Retina (tissue), 1 donor: ENCODE results near the gene YEATS2.

Source experiments
- DNase-seq: peaks from one replicate; pipeline ENCODE4 v3.0.0-alpha.2; 2016

The YEATS2 gene

DNA sequence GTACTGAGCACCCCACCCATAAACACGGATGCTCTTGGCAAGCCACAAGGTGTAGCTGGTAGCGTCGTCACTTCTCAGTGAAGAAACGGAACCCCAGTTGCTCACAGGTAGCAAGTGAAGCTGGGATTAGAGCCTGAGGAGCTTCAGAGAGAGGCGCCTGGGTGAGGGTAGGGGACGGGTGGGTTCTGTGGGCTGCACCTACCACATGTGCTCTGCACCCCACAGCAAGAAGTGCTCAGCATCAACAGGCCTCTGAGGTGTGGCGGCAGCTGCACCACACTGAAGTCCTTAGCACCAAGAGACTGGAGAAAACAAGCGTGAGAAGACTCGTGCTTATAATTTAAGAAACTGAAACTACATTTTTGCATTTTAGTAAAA, 118.0 kb downstream of the YEATS2 start:
- DNase-seq, result no peak

DNA sequence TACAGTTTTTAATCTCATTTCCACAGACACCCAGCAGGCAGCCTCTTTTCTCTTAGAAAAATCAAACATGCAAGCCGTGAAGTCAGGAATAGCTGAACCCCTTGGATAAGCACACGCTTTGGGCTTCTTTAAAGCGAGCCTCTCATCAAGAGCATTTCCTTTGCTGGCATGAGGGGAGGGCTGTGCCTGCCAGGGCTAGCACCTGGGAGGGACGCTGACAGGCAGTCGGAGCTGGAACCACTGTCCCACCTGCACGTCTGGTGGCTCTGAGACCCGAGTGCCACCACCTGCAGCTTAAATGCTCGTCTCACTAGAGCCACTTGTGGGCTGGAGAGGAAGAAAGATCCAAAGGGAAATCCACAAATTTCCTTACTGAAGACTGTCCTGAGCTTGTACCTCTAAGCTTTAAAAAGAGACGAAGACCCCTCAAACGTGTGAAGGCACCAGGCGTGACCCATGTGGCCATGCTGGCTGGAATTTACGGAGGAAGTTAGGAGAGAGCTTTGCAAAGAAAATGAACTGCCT, 118.4 kb downstream of the YEATS2 start:
- DNase-seq, result no peak

GRCh38 chr3:183816681-183817510, 119.3 kb downstream of the YEATS2 start:
- no peak for DNase-seq

DNA sequence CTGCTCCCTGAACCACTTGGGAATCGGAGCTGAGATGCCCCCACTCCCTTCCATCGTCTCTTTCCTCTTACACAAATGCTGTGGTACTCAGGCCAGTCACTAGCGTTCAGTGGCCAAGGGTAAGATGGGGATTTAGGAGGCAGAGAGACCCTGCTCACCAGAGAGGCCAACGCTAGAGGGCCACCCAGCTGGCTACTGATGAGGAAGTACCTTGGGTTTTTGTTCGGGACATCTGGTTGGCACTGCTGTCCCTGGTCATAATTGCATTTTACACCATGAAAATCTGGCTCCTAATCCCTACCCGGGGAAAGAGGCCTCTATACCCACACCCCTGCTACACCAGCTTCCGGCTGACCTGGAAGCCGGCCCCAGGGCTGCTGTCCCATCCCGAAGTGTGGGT, 120.0 kb downstream of the YEATS2 start:
- no peak for DNase-seq

- no peak for DNase-seq
Measured at GRCh38 chr3:183818041-183818620, 120.5 kb downstream of the YEATS2 start.

DNA sequence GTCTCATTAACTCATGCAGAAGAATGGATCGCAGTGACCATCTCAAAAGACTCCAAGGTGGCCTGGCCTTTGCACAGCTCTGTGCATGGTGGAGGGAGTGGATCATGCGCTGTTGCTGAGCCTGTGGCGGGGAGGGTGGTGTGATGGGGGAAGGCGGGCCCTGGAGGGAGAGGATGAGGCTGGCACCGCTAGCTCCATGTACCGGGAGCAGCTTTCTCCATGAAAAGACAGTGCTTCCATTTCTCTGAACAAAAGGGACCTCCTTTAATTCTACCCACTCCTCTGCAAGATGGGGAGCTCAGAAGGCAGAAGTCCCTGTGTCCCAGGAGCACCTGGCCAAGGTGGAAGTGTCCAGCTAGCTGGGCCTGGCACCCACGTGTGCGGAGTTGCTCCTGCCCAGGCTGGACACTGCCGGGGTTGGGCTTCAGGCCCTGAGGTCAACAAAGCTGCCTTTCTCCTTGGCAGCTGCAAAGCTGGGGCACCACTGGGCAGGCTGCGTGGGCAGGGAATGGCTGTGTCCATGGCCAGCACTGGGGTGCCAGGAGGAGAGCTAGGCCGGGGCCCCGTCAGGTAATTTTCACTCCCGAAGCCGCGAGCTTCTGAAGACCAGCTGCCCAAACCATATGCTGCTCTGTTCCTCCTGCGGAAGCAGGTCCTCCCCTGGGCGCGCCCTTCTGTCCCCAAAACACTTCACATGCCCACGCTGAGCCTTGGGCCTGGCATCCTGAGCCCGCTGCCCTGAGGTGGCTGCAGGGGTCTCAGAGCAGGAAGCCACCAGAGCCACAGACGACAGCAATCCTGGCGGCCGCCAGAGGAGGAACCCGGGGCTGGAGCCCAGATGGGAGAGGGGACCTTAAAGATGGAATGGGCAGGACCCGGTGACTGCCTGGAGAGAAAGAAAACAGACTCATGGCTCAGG, 121.4 kb downstream of the YEATS2 start:
- no peak for DNase-seq

GRCh38 chr3:183819831-183820230, 122.2 kb downstream of the YEATS2 start:
- DNase-seq, result no peak

DNA sequence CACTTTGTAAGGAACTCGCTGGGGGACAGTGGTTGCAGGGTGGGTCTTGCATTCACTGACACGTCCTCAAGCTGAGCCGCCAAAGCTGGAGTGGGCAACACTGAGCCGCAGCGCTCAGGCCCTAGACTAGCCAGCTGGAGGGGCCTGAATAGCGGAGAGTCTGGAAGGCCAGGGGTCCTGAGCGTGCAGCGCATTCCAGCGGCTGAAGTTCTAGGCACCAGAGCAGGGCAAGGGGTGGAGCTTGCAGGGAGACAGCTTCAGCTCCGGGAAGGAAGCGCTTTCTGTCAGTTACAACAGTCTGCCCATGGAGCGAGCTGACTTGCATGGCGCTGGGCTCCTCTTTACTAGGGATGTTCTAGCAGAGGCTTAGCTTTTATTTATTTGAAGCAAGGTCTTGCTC, 125.0 kb downstream of the YEATS2 start:
- DNase-seq, result peak; percentile 41

GRCh38 chr3:183823963-183824362, 126.4 kb downstream of the YEATS2 start:
- no peak for DNase-seq

GRCh38 chr3:183824761-183825455, 127.3 kb downstream of the YEATS2 start:
- peak; percentile 77 for DNase-seq

GRCh38 chr3:183825456-183826161, 128.0 kb downstream of the YEATS2 start, which contains the start of gene MAP6D1:
Gene MAP6D1, minus strand, starts transcription at chr3:183825577. Its CDS starts 30 bp downstream, at chr3:183825547.
- peak; percentile 82 for DNase-seq

- peak; percentile 37 for DNase-seq
Measured at GRCh38 chr3:183826448-183827250, 129.1 kb downstream of the YEATS2 start.

DNA sequence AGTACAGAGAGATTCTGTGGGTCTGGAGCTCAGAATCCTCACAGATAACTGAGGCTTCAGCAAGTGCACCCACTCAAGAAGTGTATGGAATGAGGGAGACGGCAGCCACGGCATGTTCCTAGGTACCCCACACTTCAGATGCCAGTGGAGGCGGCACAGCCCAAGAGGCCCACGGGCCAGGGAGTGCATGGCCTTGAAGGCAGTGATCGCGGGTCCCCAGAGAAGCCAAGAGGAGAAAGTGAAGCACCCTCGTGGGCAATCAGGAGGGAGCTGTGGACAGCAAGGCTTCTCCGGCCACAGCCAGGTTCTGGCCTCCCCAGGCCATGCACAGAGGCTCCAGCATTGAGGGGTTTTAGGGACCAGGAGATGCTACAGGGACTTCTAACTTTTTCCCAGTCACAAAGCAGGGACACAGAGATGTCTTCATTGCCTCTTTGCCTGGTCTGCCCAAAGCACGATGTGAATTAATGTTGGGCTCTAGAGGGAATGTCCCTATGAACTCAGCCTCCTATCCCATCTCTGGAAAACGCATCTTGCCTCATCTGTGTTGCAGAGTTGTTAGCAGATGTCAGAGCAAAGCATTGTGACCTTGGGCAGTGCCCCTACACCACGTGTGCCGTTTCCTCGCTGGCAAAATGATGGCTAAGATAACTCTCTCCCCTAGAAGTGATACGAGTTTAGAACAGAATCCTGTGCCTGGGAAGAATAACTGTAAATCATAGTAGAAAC, 130.4 kb downstream of the YEATS2 start:
- DNase-seq, result no peak

GRCh38 chr3:183828538-183828870, 130.9 kb downstream of the YEATS2 start:
- no peak for DNase-seq

GRCh38 chr3:183829466-183829865, 131.9 kb downstream of the YEATS2 start:
- DNase-seq, result no peak

- no peak for DNase-seq
Measured at GRCh38 chr3:183830187-183830586, 132.6 kb downstream of the YEATS2 start.

DNA sequence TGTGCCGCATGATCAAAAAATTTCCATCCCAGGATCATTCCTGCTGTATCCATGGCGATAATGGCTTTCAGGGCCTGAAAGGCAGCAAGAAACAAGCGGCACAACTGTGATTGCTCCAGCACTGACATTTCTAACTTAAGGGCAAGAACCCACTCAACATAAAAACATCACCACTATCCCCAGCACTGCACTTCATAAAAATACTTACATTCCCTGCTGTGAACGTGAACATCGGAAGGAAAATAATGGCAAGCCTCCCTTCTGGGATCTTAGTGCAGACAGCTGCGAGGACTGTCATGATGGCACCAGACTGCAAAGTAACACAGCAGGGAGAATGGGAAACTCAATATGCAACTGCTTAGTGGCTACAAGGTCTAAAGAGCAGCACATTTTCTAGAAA, 135.9 kb downstream of the YEATS2 start:
- no peak for DNase-seq

DNA sequence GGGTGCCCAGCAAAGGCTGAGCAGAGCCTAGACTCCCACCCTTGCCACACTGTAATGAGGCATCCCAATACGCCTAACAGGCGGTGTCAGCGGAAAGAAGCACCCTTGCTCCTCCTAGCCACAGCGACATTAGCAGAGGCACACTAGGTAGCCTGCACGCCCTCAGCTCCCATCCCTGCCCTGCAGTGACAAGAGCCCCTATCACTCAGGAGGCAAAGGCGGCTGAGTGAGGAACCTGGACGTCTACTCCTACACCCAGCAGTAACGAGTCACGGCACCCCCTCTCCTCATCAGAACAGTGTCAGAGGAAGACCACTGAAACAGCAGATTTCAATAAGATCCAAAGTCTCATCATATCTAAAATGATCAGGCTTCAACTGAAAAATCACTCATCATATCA, 139.8 kb downstream of the YEATS2 start:
- no peak for DNase-seq

DNA sequence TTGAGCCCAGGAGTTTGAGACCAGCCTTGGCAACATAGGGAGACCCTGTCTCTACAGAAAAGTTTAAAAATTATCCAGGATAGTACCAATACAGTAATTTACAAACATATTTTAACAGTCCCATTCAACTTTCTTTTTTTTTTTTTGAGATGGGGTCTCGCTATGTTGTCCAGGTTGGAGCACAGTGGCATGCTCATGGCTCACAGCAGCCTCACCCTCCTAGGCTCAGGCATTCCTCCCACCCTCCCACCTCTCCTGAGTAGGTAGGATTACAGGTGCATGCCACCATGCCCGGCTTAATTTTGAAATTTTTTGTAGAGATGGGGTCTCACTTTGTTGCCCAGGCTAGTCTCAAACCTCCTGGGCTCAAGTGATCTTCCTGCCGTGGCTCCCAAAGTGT, 140.3 kb downstream of the YEATS2 start:
- no peak for DNase-seq

DNA sequence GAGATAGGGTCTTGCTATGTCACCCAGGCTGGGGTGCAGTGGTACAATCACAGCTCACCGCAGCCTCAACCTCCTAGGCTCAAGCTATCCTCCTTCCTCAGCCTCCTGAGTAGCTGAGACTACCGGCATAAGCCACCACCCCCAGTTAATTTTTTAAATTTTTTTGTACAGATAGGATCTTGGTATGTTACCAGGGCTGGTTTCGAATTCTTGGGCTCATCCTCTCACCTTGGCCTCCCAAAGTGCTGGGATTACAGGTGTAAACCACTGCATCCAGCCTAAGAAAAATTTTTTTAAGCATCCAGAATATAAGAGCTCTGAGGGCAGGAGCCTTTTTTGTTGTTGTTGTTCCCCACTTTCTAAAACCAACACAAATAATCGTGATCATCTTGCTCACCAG, 142.2 kb downstream of the YEATS2 start:
- no peak for DNase-seq
